ENCODE results near the gene UCHL3. TPM values are rescaled to one million over a fixed set of nuclear protein-coding genes. Genes with fewer than 3 reads are reported as not detected.

UCHL3 gene
- total and polyA plus RNA-seq, 2 of the 8 experiments (the other 6 are each of a cell fraction or from before 2014, with no cell fraction given) = 33.0 to 61.1 TPM

DNA sequence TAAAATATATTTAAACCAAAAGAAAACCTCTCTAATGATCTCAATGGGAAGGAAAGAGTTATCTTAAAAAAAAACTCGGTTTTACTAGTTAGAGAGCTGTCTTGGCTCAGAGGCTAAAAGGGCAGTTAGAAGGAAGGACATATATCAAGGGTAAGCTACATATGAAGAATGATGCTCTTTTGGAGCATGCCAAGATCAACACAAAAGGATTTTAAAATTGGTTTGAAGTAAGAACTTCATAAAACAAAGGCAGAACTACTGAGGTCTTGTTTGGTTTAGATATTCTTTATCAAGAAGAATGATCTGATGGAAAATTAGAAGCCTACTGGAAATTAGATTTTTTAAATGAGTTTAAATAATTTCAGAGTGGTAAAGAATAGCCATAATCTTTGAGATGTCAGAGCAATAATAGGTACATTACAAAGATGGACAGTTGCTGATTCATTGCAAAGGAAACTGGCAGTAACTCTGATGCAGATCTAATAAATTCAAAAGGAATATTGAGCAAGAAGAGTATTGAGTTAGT is 47.1 kb downstream of the UCHL3 start (continued):
- TF ChIP-seq MAFK (IDR thresholded peaks at IDR 0.05; ENCODE audit: low read depth, low read length) = no peak
- TF ChIP-seq SIRT6 (IDR thresholded peaks at IDR 0.05; ENCODE audit: low read length) = no peak

All from H1 (cell line).